Measurements from ENCODE around the gene ATP5PD.
A peak's percentile ranks its signal among the peaks of the same experiment; 100 is the strongest.
"Not testable (repeated sequence)": the region's sequence is repeated elsewhere in the genome, so short reads cannot be mapped to it uniquely, and the experiment has no call there.

ATP5PD gene

DNA sequence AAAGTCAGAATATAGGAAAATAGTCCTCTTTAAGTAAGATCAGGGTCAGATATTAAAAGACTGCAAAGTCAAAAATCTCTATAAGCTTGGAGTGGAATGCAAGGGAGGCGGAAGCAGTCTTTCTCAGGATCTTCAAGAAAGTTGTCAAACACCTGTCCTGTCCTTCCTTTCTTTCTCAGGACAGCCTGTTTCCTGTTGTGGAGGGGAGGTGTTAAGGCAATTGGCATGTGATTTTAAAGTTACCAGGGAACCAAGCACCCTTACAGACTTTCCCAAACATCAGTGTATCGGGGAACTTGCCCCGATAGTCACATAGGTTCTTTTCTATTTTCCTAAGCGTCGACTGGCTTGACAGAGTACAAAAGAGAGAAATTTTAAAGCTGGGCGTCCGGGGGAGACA lies 2.1 kb downstream of the ATP5PD start:
- TF ChIP-seq POLR2AphosphoS5 (IDR thresholded peaks at IDR 0.05; ENCODE audit: low read depth, low read length) (no peak), POU2F2 (IDR thresholded peaks at IDR 0.05; ENCODE audit: low read depth, low read length) (no peak), PAX5 (IDR thresholded peaks at IDR 0.05; ENCODE audit: insufficient read depth, low read length, severe bottlenecking) (no peak), POLR2A (IDR thresholded peaks at IDR 0.05; ENCODE audit: low read depth, low read length) (no peak), SPI1 (IDR thresholded peaks at IDR 0.05; ENCODE audit: low read depth, low read length) (no peak), TAF1 (IDR thresholded peaks at IDR 0.05; ENCODE audit: low read depth, low read length) (no peak)
- FAIRE-seq (no peak), DNase-seq (ENCODE audit: insufficient read length, low spot score) (no peak)

DNA sequence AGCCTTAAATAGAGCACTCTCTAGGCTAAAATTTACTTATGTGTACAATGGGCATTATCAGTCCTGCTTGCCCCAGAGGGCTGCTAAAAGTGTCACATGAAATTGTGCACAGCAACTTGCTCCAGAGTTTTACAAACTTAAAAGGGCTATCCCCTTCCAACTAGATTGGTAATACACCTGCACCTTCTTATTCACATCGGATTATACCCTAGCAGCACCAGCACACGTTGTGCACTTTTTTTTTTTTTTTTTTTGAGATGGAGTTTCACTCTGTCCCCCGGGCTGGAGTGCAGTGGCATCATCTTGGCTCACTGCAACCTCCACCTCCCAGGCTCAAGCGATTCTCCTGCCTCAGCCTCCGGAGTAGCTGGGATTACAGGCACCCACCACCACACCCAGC lies 3.0 kb downstream of the ATP5PD start:
- FAIRE-seq; DNase-seq (ENCODE audit: insufficient read length, low spot score): not testable (repeated sequence)

DNA sequence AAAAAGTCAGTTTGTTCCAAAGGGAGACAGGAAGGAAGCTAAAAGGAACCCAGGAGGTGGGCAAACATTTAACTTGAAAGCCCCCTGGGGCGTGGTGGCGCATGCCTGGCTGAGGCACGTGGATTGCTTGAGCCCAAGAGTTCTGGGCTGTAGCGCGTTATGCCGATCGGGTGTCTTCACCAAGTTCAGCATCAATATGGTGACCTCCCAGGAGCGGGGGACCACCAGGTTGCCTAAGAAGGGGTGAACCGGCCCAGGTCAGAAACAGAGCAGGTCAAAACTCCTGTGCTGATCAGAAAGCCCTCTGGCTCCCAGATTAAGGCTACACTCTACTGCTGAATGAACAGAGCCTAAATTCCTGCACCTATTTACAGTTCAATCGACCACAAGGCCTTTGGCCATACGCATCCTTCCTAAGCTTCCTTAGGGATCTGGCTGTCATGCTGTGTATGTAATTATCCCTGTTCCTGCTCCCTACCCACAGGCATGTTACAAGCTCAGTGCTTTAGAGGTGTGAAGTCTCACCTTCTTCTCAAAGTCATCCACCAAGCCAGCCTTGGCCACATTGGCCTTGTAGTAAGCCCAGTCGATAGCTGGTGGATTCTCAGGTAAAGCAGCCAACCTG lies 5.0 kb downstream of the ATP5PD start:
- DNase-seq (ENCODE audit: insufficient read length, low spot score) = no peak
- TF ChIP-seq POU2F2 (IDR thresholded peaks at IDR 0.05; ENCODE audit: low read depth, low read length) = no peak
- TF ChIP-seq SPI1 (IDR thresholded peaks at IDR 0.05; ENCODE audit: low read depth, low read length) = no peak
- no peak for FAIRE-seq

DNA sequence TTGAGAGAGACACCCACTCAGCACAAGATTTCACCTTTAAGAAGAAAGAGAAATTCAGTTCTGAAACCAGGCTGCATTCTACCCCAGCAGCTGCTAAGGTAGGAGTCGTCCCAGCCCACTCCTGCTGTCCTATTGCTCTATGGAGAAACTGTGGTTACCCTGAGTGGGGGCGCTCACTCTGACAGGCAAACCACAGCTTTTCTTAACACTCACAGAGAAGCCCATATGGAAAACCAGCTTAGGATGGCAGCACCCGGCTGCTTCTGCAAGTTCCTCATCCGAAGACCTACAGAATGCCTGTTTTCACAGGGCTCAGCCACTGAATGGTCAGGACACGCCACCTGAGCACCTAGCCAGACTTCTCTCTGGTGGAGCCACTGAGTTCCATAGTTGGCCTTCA lies 7.5 kb downstream of the ATP5PD start:
- DNase-seq (ENCODE audit: insufficient read length, low spot score) (no peak), FAIRE-seq (no peak)
- TF ChIP-seq SPI1 (IDR thresholded peaks at IDR 0.05; ENCODE audit: low read depth, low read length) (no peak), POLR2AphosphoS5 (IDR thresholded peaks at IDR 0.05; ENCODE audit: low read depth, low read length) (no peak), PAX5 (IDR thresholded peaks at IDR 0.05; ENCODE audit: insufficient read depth, low read length, severe bottlenecking) (no peak), POLR2A (IDR thresholded peaks at IDR 0.05; ENCODE audit: low read depth, low read length) (no peak), POU2F2 (IDR thresholded peaks at IDR 0.05; ENCODE audit: low read depth, low read length) (no peak), TAF1 (IDR thresholded peaks at IDR 0.05; ENCODE audit: low read depth, low read length) (no peak)

DNA sequence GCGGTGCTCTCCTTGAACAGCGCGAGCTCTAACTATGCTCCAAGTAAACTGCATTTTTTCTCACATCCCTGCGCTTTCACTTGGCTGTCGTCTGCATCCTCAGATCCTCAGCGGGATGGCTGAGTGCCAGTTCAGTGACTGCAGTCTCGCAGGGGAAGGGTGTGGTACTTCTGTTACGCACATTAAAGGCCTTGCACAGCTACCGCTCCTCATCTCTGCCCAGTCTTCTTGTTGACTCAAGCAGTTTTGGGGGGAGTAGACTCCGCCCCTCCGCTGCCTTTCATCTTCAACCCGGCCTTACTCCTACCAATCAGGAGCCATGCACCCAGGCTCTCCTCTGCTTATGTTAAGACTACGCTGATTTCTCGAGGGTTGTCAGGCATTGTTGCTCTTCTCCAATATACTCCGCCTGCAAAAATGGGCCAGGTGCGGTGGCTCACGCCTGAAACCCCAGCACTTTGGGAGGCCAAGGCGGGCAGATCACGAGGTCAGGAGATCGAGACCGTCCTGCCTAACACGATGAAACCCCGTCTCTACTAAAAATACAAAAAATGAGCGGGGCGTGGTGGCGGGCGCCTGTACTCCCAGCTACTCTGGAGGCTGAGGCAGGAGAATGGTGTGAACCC lies 10.0 kb downstream of the ATP5PD start:
- TF ChIP-seq PAX5 (IDR thresholded peaks at IDR 0.05; ENCODE audit: insufficient read depth, low read length, severe bottlenecking) (no peak), POLR2AphosphoS5 (IDR thresholded peaks at IDR 0.05; ENCODE audit: low read depth, low read length) (no peak), POLR2A (IDR thresholded peaks at IDR 0.05; ENCODE audit: low read depth, low read length) (no peak)
- DNase-seq (ENCODE audit: insufficient read length, low spot score) = no peak
- no peak for FAIRE-seq

DNA sequence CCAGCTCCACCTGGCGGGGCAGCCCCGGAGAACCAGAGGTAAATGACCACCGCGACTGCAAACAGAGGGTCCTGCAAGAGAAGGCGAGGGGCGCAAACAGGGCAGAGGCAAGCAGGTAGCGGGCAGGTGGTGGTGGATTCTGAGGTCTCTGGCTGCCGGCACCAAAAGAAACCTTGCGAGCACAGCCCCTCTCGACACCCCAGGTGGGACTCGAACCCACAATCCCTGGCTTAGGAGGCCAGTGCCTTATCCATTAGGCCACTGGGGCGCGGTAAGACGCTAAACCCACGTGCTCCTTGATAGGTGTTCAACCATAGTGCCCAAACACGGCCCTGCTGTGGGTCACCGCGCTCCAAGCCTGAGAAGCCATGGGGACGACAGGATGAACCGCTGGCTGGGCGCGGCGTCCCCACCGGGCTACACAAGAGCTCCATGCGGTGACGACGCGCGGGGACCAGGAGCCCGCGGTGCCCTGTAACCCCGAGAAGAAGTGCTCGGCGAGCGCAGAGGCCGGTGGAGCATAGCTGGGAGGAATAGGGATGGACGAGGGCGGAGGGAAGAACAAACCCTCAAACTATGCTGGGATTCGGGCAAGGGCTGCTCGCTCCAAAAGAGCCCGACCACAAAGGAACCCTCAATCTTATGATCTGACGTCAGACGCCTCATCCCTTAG lies 12.4 kb downstream of the ATP5PD start:
- TF ChIP-seq POU2F2 (IDR thresholded peaks at IDR 0.05; ENCODE audit: low read depth, low read length) = 0 out of 2 replicates have a peak, but pooled peaks have one; percentile 11
- no peak for TF ChIP-seq POLR2A (IDR thresholded peaks at IDR 0.05; ENCODE audit: low read depth, low read length)
- peak; percentile 20 for TF ChIP-seq PAX5 (IDR thresholded peaks at IDR 0.05; ENCODE audit: insufficient read depth, low read length, severe bottlenecking)
- FAIRE-seq (peak; percentile 92), DNase-seq (ENCODE audit: insufficient read length, low spot score) (peak; percentile 68)

DNA sequence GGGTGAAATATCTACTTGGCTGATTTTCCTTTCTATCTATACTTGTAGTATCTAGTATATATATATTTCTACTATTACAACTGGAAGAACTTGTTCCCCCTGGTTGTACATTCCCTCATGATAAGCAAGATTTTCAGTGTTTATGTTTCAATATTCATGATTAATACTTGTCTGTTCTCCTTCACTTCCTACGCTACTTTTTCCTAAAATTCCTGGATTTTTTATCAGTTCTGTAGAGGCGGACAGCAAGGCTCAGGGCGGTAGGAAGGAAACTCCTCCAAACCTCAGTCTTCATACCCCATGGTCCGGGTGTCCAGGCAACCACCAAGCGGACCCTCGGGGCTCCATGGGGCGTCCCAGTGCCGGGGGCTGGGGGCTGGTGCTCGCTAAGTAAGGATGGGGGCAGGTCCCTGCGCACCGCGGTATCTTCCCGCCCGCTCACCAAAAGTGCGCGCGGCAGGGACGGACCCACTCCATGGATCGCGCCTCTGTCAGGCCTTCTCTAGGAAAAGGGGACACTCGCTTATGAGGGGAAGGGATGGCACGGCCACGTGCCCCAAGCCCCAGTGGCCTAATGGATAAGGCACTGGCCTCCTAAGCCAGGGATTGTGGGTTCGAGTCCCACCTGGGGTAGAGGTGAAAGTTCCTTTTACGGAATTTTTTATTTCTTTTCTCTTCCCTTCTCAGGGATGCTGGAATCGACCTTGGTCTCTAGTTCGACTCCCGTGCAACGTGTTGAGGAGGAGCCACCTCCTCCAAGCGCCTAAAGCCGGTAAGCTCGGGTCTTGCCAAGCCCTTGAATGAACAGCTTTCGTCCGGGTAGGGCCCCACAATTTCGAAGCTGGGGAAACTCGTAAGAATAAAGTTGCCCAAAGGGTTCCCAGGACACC lies 13.2 kb downstream of the ATP5PD start:
- FAIRE-seq (peak; percentile 89), DNase-seq (ENCODE audit: insufficient read length, low spot score) (peak; percentile 59)
- TF ChIP-seq POLR2AphosphoS5 (IDR thresholded peaks at IDR 0.05; ENCODE audit: low read depth, low read length) (no peak), PAX5 (IDR thresholded peaks at IDR 0.05; ENCODE audit: insufficient read depth, low read length, severe bottlenecking) (no peak), TAF1 (IDR thresholded peaks at IDR 0.05; ENCODE audit: low read depth, low read length) (no peak), POLR2A (IDR thresholded peaks at IDR 0.05; ENCODE audit: low read depth, low read length) (no peak), SPI1 (IDR thresholded peaks at IDR 0.05; ENCODE audit: low read depth, low read length) (no peak), POU2F2 (IDR thresholded peaks at IDR 0.05; ENCODE audit: low read depth, low read length) (no peak)

DNA sequence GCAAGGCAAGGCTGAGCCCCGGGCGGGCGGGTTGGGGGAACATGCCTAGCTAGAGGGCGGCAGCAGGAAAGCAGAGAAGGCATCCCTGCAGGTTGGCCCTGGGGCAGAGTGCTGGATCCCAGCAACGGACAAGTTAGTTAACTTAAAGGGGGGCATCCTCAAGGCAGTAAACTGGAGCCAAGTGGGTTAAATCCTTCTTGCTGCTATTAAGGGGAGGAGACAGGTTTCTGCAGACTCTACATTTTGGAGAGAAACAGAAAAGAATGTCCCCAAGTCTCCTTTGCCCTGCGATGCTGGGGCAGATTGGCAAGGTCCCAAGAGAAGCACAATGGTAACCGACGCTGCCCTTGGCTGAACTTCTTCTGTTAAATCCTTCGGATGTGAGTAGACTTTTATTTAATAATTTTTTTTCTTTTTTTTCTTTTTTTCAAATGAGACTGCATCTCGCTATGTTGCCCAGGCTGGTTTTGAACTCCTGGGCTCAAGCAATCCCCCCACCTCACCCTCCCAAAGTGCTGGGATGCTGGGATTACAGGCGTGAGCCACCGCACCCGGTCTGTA lies 14.0 kb downstream of the ATP5PD start:
- DNase-seq (ENCODE audit: insufficient read length, low spot score) (no peak), FAIRE-seq (no peak)
- TF ChIP-seq TAF1 (IDR thresholded peaks at IDR 0.05; ENCODE audit: low read depth, low read length) (no peak), POLR2A (IDR thresholded peaks at IDR 0.05; ENCODE audit: low read depth, low read length) (no peak), PAX5 (IDR thresholded peaks at IDR 0.05; ENCODE audit: insufficient read depth, low read length, severe bottlenecking) (no peak), POU2F2 (IDR thresholded peaks at IDR 0.05; ENCODE audit: low read depth, low read length) (no peak), POLR2AphosphoS5 (IDR thresholded peaks at IDR 0.05; ENCODE audit: low read depth, low read length) (no peak), SPI1 (IDR thresholded peaks at IDR 0.05; ENCODE audit: low read depth, low read length) (no peak)

DNA sequence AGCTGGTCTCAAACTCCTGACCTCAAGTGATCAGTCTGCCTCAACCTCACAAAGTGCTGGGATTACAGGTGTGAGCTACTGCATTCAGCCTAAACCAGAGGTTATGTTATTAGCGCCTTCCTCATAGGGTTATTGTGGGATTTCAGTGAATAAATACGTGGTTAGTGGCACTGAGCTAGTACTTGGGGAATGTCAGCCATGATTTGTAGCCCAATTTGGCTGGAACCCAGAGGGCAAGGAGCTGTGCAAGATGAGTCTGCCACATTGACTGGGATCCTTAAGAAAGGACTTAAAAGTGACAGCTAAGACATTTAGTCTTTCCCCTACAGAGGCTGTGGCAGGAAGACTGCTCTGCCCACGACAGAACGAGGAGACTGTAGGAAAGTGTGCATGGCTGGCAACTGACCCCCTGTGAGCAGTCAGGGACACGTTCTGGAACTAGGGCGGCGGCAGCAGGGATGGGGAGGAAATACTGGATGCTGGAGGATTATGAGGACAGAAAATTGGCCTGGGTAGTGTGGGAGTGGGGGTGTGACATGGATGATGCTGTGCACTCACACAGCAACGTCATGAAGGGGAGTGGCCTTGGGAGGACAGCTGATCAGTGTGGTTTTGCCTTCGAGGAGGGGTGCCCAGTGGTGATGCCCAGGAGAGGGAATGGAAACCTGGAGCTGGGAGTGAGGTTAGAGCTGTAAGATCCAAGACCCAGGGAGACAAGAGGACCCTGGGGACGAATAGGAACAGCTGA lies 14.6 kb downstream of the ATP5PD start:
- no peak for TF ChIP-seq POLR2A (IDR thresholded peaks at IDR 0.05; ENCODE audit: low read depth, low read length)
- TF ChIP-seq SPI1 (IDR thresholded peaks at IDR 0.05; ENCODE audit: low read depth, low read length) = no peak
- no peak for TF ChIP-seq POLR2AphosphoS5 (IDR thresholded peaks at IDR 0.05; ENCODE audit: low read depth, low read length)
- TF ChIP-seq PAX5 (IDR thresholded peaks at IDR 0.05; ENCODE audit: insufficient read depth, low read length, severe bottlenecking) = no peak
- no peak for TF ChIP-seq POU2F2 (IDR thresholded peaks at IDR 0.05; ENCODE audit: low read depth, low read length)
- no peak for TF ChIP-seq TAF1 (IDR thresholded peaks at IDR 0.05; ENCODE audit: low read depth, low read length)
- peak; percentile 88 for FAIRE-seq
- peak; percentile 42 for DNase-seq (ENCODE audit: insufficient read length, low spot score)
